ENCODE results near the gene DMRTC2.

GRCh38 chr19:41801792-41802211, 43.0 kb upstream of the DMRTC2 start:
- TF ChIP-seq POLR2A (IDR thresholded peaks at IDR 0.05; ENCODE audit: low read length) (no peak), GATA1 (IDR thresholded peaks at IDR 0.05; ENCODE audit: low read depth, low read length) (no peak)

All from erythroblast (primary cell).